Measurements from ENCODE around the gene FLVCR2. TPM values are rescaled to one million over a fixed set of nuclear protein-coding genes. Genes with fewer than 3 reads are reported as not detected.
"Not testable (repeated sequence)": the region's sequence is repeated elsewhere in the genome, so short reads cannot be mapped to it uniquely, and the experiment has no call there.

Gene FLVCR2
- total RNA-seq, 1 donor from 2014 or later = 5.4 TPM

GRCh38 chr14:75579882-75580281 lies 1.5 kb downstream of the FLVCR2 start:
- Mint-ChIP-seq H3K4me3 (peak overlapping the region; percentile 90), H3K27ac (no peak overlapping the region), H3K9me3 (no peaks in the 10 kb centered on the region), H3K27me3 (peaks cover 5% of the 10 kb centered on the region), H3K4me1 (peaks cover 17% of the 10 kb centered on the region), H3K36me3 (ENCODE audit: low read depth) (no peaks in the 10 kb centered on the region)
- intact Hi-C loops (cut with micrococcal nuclease) = no loop called here
- DNase-seq = no peak

GRCh38 chr14:75587388-75587787 lies 9.0 kb downstream of the FLVCR2 start:
- H3K4me1 Mint-ChIP-seq = no peaks in the 10 kb centered on the region
- no peaks in the 10 kb centered on the region for H3K9me3 Mint-ChIP-seq
- no peak overlapping the region for H3K27ac Mint-ChIP-seq
- no peak overlapping the region for H3K4me3 Mint-ChIP-seq
- no peaks in the 10 kb centered on the region for H3K36me3 Mint-ChIP-seq (ENCODE audit: low read depth)
- intact Hi-C loops (cut with micrococcal nuclease) = no loop called here
- no peak for DNase-seq
- H3K27me3 Mint-ChIP-seq = peaks cover 10% of the 10 kb centered on the region

- Mint-ChIP-seq H3K9me3 (peaks cover 4% of the 10 kb centered on the region), H3K36me3 (ENCODE audit: low read depth) (peaks cover 4% of the 10 kb centered on the region), H3K27me3 (peaks cover 8% of the 10 kb centered on the region), H3K27ac (no peak overlapping the region), H3K4me1 (no peaks in the 10 kb centered on the region), H3K4me3 (no peak overlapping the region)
- intact Hi-C loops (cut with micrococcal nuclease) = no loop called here
- DNase-seq = no peak
These were observed 11.5 kb downstream of the FLVCR2 start for GRCh38 chr14:75589931-75590330.

GRCh38 chr14:75591331-75591946 lies 13.0 kb downstream of the FLVCR2 start:
- Mint-ChIP-seq H3K4me3 (no peak overlapping the region), H3K9me3 (peaks cover 4% of the 10 kb centered on the region), H3K4me1 (no peaks in the 10 kb centered on the region), H3K36me3 (ENCODE audit: low read depth) (peaks cover 4% of the 10 kb centered on the region), H3K27ac (no peak overlapping the region), H3K27me3 (peaks cover 2% of the 10 kb centered on the region)
- intact Hi-C loops (cut with micrococcal nuclease) = no loop called here
- no peak for DNase-seq

- H3K27ac Mint-ChIP-seq = no peak overlapping the region
- intact Hi-C loops (cut with micrococcal nuclease) = no loop called here
- peaks cover 4% of the 10 kb centered on the region for H3K9me3 Mint-ChIP-seq
- H3K36me3 Mint-ChIP-seq (ENCODE audit: low read depth) = peaks cover 4% of the 10 kb centered on the region
- no peaks in the 10 kb centered on the region for H3K4me1 Mint-ChIP-seq
- H3K27me3 Mint-ChIP-seq = peaks cover 2% of the 10 kb centered on the region
- no peak overlapping the region for H3K4me3 Mint-ChIP-seq
- DNase-seq = no peak
These were observed 13.7 kb downstream of the FLVCR2 start for GRCh38 chr14:75591987-75592575.

- no peak overlapping the region for H3K27ac Mint-ChIP-seq
- no peak overlapping the region for H3K4me3 Mint-ChIP-seq
- H3K9me3 Mint-ChIP-seq = peaks cover 4% of the 10 kb centered on the region
- H3K4me1 Mint-ChIP-seq = peaks cover under 1% of the 10 kb centered on the region
- H3K27me3 Mint-ChIP-seq = peaks cover 2% of the 10 kb centered on the region
- H3K36me3 Mint-ChIP-seq (ENCODE audit: low read depth) = peaks cover 4% of the 10 kb centered on the region
- DNase-seq = no peak
- intact Hi-C loops (cut with micrococcal nuclease) = no loop called here
These were observed 16.8 kb downstream of the FLVCR2 start for GRCh38 chr14:75595226-75595625.

- no peak for DNase-seq
- peaks cover 2% of the 10 kb centered on the region for H3K4me1 Mint-ChIP-seq
- peaks cover 5% of the 10 kb centered on the region for H3K27me3 Mint-ChIP-seq
- intact Hi-C loops (cut with micrococcal nuclease) = no loop called here
- H3K4me3 Mint-ChIP-seq = no peak overlapping the region
- H3K27ac Mint-ChIP-seq = no peak overlapping the region
- H3K9me3 Mint-ChIP-seq = peaks cover 4% of the 10 kb centered on the region
- H3K36me3 Mint-ChIP-seq (ENCODE audit: low read depth) = peaks cover 4% of the 10 kb centered on the region
These were observed 18.7 kb downstream of the FLVCR2 start for GRCh38 chr14:75597149-75597548.

GRCh38 chr14:75600100-75600499 lies 21.7 kb downstream of the FLVCR2 start:
- H3K36me3 Mint-ChIP-seq (ENCODE audit: low read depth); intact Hi-C loops (cut with micrococcal nuclease); H3K27ac Mint-ChIP-seq; H3K27me3 Mint-ChIP-seq; H3K4me3 Mint-ChIP-seq; DNase-seq; H3K4me1 Mint-ChIP-seq; H3K9me3 Mint-ChIP-seq: not testable (repeated sequence)

- DNase-seq; H3K27ac Mint-ChIP-seq; H3K27me3 Mint-ChIP-seq; H3K36me3 Mint-ChIP-seq (ENCODE audit: low read depth); intact Hi-C loops (cut with micrococcal nuclease); H3K9me3 Mint-ChIP-seq; H3K4me1 Mint-ChIP-seq; H3K4me3 Mint-ChIP-seq: not testable (repeated sequence)
These were observed 22.6 kb downstream of the FLVCR2 start for GRCh38 chr14:75601061-75601460.

GRCh38 chr14:75602503-75602902 lies 24.1 kb downstream of the FLVCR2 start:
- no peak overlapping the region for H3K27ac Mint-ChIP-seq
- no peaks in the 10 kb centered on the region for H3K36me3 Mint-ChIP-seq (ENCODE audit: low read depth)
- no peak for DNase-seq
- peaks cover 2% of the 10 kb centered on the region for H3K4me1 Mint-ChIP-seq
- no peak overlapping the region for H3K4me3 Mint-ChIP-seq
- H3K9me3 Mint-ChIP-seq = no peaks in the 10 kb centered on the region
- H3K27me3 Mint-ChIP-seq = peaks cover 5% of the 10 kb centered on the region
- intact Hi-C loops (cut with micrococcal nuclease) = no loop called here

- Mint-ChIP-seq H3K4me1 (peaks cover 2% of the 10 kb centered on the region), H3K27ac (no peak overlapping the region), H3K9me3 (no peaks in the 10 kb centered on the region), H3K27me3 (peaks cover 5% of the 10 kb centered on the region), H3K4me3 (no peak overlapping the region), H3K36me3 (ENCODE audit: low read depth) (peaks cover 2% of the 10 kb centered on the region)
- no peak for DNase-seq
- intact Hi-C loops (cut with micrococcal nuclease) = no loop called here
These were observed 26.8 kb downstream of the FLVCR2 start for GRCh38 chr14:75604979-75605851.

- DNase-seq = no peak
- peaks cover 2% of the 10 kb centered on the region for H3K36me3 Mint-ChIP-seq (ENCODE audit: low read depth)
- no peak overlapping the region for H3K27ac Mint-ChIP-seq
- H3K27me3 Mint-ChIP-seq = peaks cover 1% of the 10 kb centered on the region
- no peaks in the 10 kb centered on the region for H3K4me1 Mint-ChIP-seq
- H3K4me3 Mint-ChIP-seq = no peak overlapping the region
- no peaks in the 10 kb centered on the region for H3K9me3 Mint-ChIP-seq
- intact Hi-C loops (cut with micrococcal nuclease) = no loop called here
These were observed 27.5 kb downstream of the FLVCR2 start for GRCh38 chr14:75605916-75606315.

GRCh38 chr14:75607044-75607443 lies 28.6 kb downstream of the FLVCR2 start:
- peaks cover 1% of the 10 kb centered on the region for H3K27me3 Mint-ChIP-seq
- peaks cover 2% of the 10 kb centered on the region for H3K36me3 Mint-ChIP-seq (ENCODE audit: low read depth)
- no peak overlapping the region for H3K27ac Mint-ChIP-seq
- no peaks in the 10 kb centered on the region for H3K9me3 Mint-ChIP-seq
- intact Hi-C loops (cut with micrococcal nuclease) = no loop called here
- no peaks in the 10 kb centered on the region for H3K4me1 Mint-ChIP-seq
- H3K4me3 Mint-ChIP-seq = no peak overlapping the region
- DNase-seq = no peak
